ENCODE data around the gene KRTAP19-8. TPM values are rescaled to one million over a fixed set of nuclear protein-coding genes. Genes with fewer than 3 reads are reported as not detected.

Gene KRTAP19-8
- total and polyA plus RNA-seq, 8 donors = not detected

Other genes starting within 250 kb of the KRTAP19-8 start
- not detected for gene KRTAP8-1, start 225.2 kb downstream of the KRTAP19-8 start, total RNA-seq
- gene KRTAP8-1, start 225.2 kb downstream of the KRTAP19-8 start, polyA plus RNA-seq = not detected
- gene KRTAP7-1, start 208.7 kb downstream of the KRTAP19-8 start, total RNA-seq = not detected
- gene KRTAP7-1, start 208.7 kb downstream of the KRTAP19-8 start, polyA plus RNA-seq = not detected
- gene KRTAP11-1, start 156.9 kb downstream of the KRTAP19-8 start, total RNA-seq = not detected
- not detected for gene KRTAP11-1, start 156.9 kb downstream of the KRTAP19-8 start, polyA plus RNA-seq